ENCODE data around the gene ZNF786. TPM values are rescaled to one million over a fixed set of nuclear protein-coding genes. Genes with fewer than 3 reads are reported as not detected.

Gene ZNF786
- total RNA-seq, 2 donors from 2014 or later: 3.1 to 3.7 TPM

- no peak for DNase-seq (ENCODE audit: low spot score)
- no peak for TF ChIP-seq CTCF (IDR thresholded peaks at IDR 0.05)
- H3K27me3 ChIP-seq: no peaks in the 10 kb centered on the region
These were observed 36.2 kb upstream of the ZNF786 start for GRCh38 chr7:149126662-149127266.

GRCh38 chr7:149125863-149126661 lies 35.5 kb upstream of the ZNF786 start, which contains the start of gene ZNF425:
TSS of gene ZNF425 (minus strand) at chr7:149126324. CDS start at chr7:149126213, 111 bp downstream.
- no peaks in the 10 kb centered on the region for H3K27me3 ChIP-seq
- peak within 1 kb of the TSS; percentile 96 to 97 for H3K27ac ChIP-seq
- H3K9me3 ChIP-seq: peaks cover 0 to 7% of the 10 kb centered on the region in 2 donors
- H3K4me3 ChIP-seq: peak within 1 kb of the TSS; percentile 93 to 95
- peaks cover 9% of the 10 kb centered on the region for H3K36me3 ChIP-seq
- peak; percentile 95 to 98 for TF ChIP-seq CTCF (IDR thresholded peaks at IDR 0.05)
- peak; percentile 86 for DNase-seq (ENCODE audit: low spot score)
- peaks cover 0 to 16% of the 10 kb centered on the region in 2 donors for H3K4me1 ChIP-seq

More at GRCh38 chr7:149126662-149127266, 36.2 kb upstream of the ZNF786 start:
- peaks cover 0 to 16% of the 10 kb centered on the region in 2 donors for H3K4me1 ChIP-seq
- H3K4me3 ChIP-seq: peak overlapping the region; percentile 93 to 95
- H3K9me3 ChIP-seq: peaks cover 0 to 11% of the 10 kb centered on the region in 2 donors
- H3K27ac ChIP-seq: peak overlapping the region; percentile 96 to 97
- H3K36me3 ChIP-seq: peaks cover 9% of the 10 kb centered on the region

GRCh38 chr7:149125189-149125862 lies 34.8 kb upstream of the ZNF786 start:
- Histone ChIP-seq H3K27ac (peak overlapping the region; percentile 96 to 97), H3K4me3 (peak overlapping the region; percentile 93 to 95), H3K27me3 (no peaks in the 10 kb centered on the region), H3K4me1 (peaks cover 0 to 16% of the 10 kb centered on the region in 2 donors), H3K36me3 (peaks cover 2% of the 10 kb centered on the region), H3K9me3 (peaks cover 0 to under 1% of the 10 kb centered on the region in 2 donors)
- no peak for TF ChIP-seq CTCF (IDR thresholded peaks at IDR 0.05)
- no peak for DNase-seq (ENCODE audit: low spot score)

- no peaks in the 10 kb centered on the region for H3K36me3 ChIP-seq
- no peak overlapping the region for H3K27ac ChIP-seq
- no peaks in the 10 kb centered on the region for H3K27me3 ChIP-seq
- no peak for TF ChIP-seq CTCF (IDR thresholded peaks at IDR 0.05)
- no peak overlapping the region for H3K4me3 ChIP-seq
- H3K9me3 ChIP-seq: no peaks in the 10 kb centered on the region
- H3K4me1 ChIP-seq: no peaks in the 10 kb centered on the region
- no peak for DNase-seq (ENCODE audit: low spot score)
These were observed 19.5 kb upstream of the ZNF786 start for GRCh38 chr7:149109969-149110368.

- no peaks in the 10 kb centered on the region for H3K27me3 ChIP-seq
- H3K9me3 ChIP-seq: no peaks in the 10 kb centered on the region
- no peak for DNase-seq (ENCODE audit: low spot score)
- no peaks in the 10 kb centered on the region for H3K4me1 ChIP-seq
- TF ChIP-seq CTCF (IDR thresholded peaks at IDR 0.05): no peak
- H3K36me3 ChIP-seq: no peaks in the 10 kb centered on the region
- H3K27ac ChIP-seq: no peak overlapping the region
- H3K4me3 ChIP-seq: no peak overlapping the region
These were observed 14.2 kb upstream of the ZNF786 start for GRCh38 chr7:149104749-149105148.
